Panc1 (cell line): ENCODE results near the gene ATP11A. TPM values are rescaled to one million over a fixed set of nuclear protein-coding genes. Genes with fewer than 3 reads are reported as not detected.

ENCODE experiments used
- ATAC-seq: fragments of 200-7000 bp; cut with Tn5 transposase; 2 replicates; pipeline ENCODE4 v1.9.1; 2020; ENCODE audit warnings: mild to moderate bottlenecking, moderate library complexity
- BruUV-seq: library from RNA; stranded (reverse); fragments of 400-500 nt; replicated peaks from 2 replicates; lab custom pipeline; 2021; lab: Mats Ljungman, UMichigan
- CTCF ChIA-PET: fragments of 300-600 bp; sonication (Branson Sonifier 250); formaldehyde crosslinking; loops from one replicate; lab custom pipeline; 2022; ENCODE audit warnings: antibody characterized with exemption; lab: Charles Lee
- POLR2A ChIA-PET: fragments of 300-600 bp; sonication (Branson Sonifier 250); formaldehyde crosslinking; loops from one replicate; lab custom pipeline; 2022; ENCODE audit warnings: antibody characterized with exemption; lab: Charles Lee
- DNase-seq: peaks from one replicate; pipeline ENCODE4 v3.0.0-alpha.2; 2010; ENCODE audit warnings: low read depth, low spot score
- H3K27ac ChIP-seq: 2 replicates; pipeline ENCODE4 v1.5.1; 2011; ENCODE audit warnings: mild to moderate bottlenecking, low read length, inconsistent platforms
- H3K27me3 ChIP-seq: fragments of 200-500 bp; sonication (Bioruptor generic); 2 replicates; pipeline ENCODE4 v1.6.0; 2014; ENCODE audit warnings: low read length, inconsistent platforms; ENCODE audit not compliant: control insufficient read depth, insufficient read depth
- H3K36me3 ChIP-seq: fragments of 200-500 bp; sonication (Bioruptor generic); 2 replicates; pipeline ENCODE4 v1.5.1; 2014; ENCODE audit warnings: inconsistent platforms, mild to moderate bottlenecking, low read length, moderate library complexity; ENCODE audit not compliant: control insufficient read depth, insufficient read depth
- H3K4me1 ChIP-seq: 2 replicates; pipeline ENCODE4 v1.5.1; 2011; ENCODE audit warnings: inconsistent platforms, mild to moderate bottlenecking, low read length, moderate library complexity; ENCODE audit not compliant: control insufficient read depth, insufficient read depth
- H3K4me3 ChIP-seq, 2 experiments: 2 replicates each; pipeline ENCODE4 v1.5.1; 2011 to 2012; ENCODE audit warnings: low read depth in 2 of 2, low read length in 2 of 2, mild to moderate bottlenecking in 2 of 2, inconsistent platforms in 1 of 2, moderate library complexity in 1 of 2
- H3K9me3 ChIP-seq: fragments of 200-500 bp; sonication (Bioruptor generic); 2 replicates; pipeline ENCODE4 v1.5.1; 2014; ENCODE audit warnings: low read depth, mild to moderate bottlenecking, inconsistent platforms, low read length, moderate library complexity; ENCODE audit not compliant: control insufficient read depth, insufficient read depth
- POLR2AphosphoS5 ChIP-seq: IDR thresholded peaks from 2 replicates; pipeline ENCODE4 v1.6.1; 2012; ENCODE audit warnings: mild to moderate bottlenecking, low read depth, low read length, moderate library complexity
- SIN3A ChIP-seq: IDR thresholded peaks from 2 replicates; pipeline ENCODE4 v1.6.1; 2012; ENCODE audit warnings: low read depth, mild to moderate bottlenecking, low read length, moderate library complexity, borderline replicate concordance; ENCODE audit not compliant: insufficient read depth
- TCF7L2 ChIP-seq: IDR thresholded peaks from 2 replicates; pipeline ENCODE4 v1.6.1; 2011; ENCODE audit warnings: mild to moderate bottlenecking, low read depth, low read length, inconsistent platforms
- in situ Hi-C: cut with HindIII; loops from 2 replicates; pipeline ENCODE4 v1.10.0; 2016; ENCODE audit warnings: low sequenced_read_pairs, low pct_unique_long_range_greater_than_20kb
- intact Hi-C: fragments of 100-400 bp; cut with micrococcal nuclease; formaldehyde crosslinking; loops from one replicate; pipeline ENCODE4 v1.10.0; 2022; ENCODE audit not compliant: unreplicated experiment
- total RNA-seq: library from RNA; stranded (reverse); gene quantifications from one replicate; pipeline ENCODE4 v1.2.1, GENCODE V29; 2021; ENCODE audit not compliant: unreplicated experiment
- TF ChIP-seq, protein P1 (sequence below): fragments of 450-650 bp; IDR thresholded peaks from 2 replicates; pipeline ENCODE4 v1.5.1; 2017; ENCODE audit warnings: mild to moderate bottlenecking
- TF ChIP-seq, protein P2 (sequence below), 2 experiments: IDR thresholded peaks; 2 replicates each; pipeline ENCODE4 v1.6.1; 2011 to 2012; ENCODE audit warnings: low read depth in 2 of 2, control low read depth in 1 of 2, low read length in 1 of 2, mild to moderate bottlenecking in 1 of 2, moderate library complexity in 1 of 2; ENCODE audit not compliant: insufficient read depth in 1 of 2

Gene ATP11A
- total RNA-seq, 1 experiment from 2014 or later, result 85.8 TPM

DNA sequence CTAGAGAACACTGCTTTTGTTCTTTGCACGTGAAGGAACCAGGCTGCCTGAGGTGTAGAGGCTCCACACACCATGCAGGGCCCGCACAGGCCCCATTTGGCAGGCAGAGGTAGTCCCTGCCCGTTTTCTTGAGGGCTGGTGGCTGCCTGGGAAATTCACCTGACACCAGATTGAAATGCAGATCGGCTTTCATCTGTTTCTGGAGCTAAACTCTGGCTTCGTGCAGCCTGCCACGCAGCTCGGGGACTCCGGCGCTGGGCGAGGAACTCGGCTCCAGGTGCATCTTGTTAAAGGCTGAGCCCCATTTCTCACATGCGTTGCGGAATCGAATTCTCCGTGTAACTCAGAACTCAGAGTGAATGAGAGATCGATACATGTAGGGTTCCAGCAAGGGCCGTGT is 37.7 kb downstream of the ATP11A start:
- no peaks in the 10 kb centered on the region for H3K36me3 ChIP-seq
- no peak overlapping the region; the same call in 1 of the 2 replicates for H3K27ac ChIP-seq
- intact Hi-C loops (no loop called here), in situ Hi-C loops (no loop called here)
- no TSS peak for BruUV-seq
- ChIA-PET POLR2A (no interaction called here), CTCF (no interaction called here)
- no peaks in the 10 kb centered on the region for H3K9me3 ChIP-seq
- no peaks in the 10 kb centered on the region for H3K27me3 ChIP-seq
- H3K4me3 ChIP-seq, result no peak overlapping the region
- H3K4me1 ChIP-seq, result peaks cover 46% of the 10 kb centered on the region
- ATAC-seq (no peak), DNase-seq (no peak)
- no peak for TF ChIP-seq SIN3A
- TF ChIP-seq POLR2AphosphoS5, result no peak
- TF ChIP-seq, protein P1, sequence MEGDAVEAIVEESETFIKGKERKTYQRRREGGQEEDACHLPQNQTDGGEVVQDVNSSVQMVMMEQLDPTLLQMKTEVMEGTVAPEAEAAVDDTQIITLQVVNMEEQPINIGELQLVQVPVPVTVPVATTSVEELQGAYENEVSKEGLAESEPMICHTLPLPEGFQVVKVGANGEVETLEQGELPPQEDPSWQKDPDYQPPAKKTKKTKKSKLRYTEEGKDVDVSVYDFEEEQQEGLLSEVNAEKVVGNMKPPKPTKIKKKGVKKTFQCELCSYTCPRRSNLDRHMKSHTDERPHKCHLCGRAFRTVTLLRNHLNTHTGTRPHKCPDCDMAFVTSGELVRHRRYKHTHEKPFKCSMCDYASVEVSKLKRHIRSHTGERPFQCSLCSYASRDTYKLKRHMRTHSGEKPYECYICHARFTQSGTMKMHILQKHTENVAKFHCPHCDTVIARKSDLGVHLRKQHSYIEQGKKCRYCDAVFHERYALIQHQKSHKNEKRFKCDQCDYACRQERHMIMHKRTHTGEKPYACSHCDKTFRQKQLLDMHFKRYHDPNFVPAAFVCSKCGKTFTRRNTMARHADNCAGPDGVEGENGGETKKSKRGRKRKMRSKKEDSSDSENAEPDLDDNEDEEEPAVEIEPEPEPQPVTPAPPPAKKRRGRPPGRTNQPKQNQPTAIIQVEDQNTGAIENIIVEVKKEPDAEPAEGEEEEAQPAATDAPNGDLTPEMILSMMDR, result no peak
- TF ChIP-seq, protein P2, sequence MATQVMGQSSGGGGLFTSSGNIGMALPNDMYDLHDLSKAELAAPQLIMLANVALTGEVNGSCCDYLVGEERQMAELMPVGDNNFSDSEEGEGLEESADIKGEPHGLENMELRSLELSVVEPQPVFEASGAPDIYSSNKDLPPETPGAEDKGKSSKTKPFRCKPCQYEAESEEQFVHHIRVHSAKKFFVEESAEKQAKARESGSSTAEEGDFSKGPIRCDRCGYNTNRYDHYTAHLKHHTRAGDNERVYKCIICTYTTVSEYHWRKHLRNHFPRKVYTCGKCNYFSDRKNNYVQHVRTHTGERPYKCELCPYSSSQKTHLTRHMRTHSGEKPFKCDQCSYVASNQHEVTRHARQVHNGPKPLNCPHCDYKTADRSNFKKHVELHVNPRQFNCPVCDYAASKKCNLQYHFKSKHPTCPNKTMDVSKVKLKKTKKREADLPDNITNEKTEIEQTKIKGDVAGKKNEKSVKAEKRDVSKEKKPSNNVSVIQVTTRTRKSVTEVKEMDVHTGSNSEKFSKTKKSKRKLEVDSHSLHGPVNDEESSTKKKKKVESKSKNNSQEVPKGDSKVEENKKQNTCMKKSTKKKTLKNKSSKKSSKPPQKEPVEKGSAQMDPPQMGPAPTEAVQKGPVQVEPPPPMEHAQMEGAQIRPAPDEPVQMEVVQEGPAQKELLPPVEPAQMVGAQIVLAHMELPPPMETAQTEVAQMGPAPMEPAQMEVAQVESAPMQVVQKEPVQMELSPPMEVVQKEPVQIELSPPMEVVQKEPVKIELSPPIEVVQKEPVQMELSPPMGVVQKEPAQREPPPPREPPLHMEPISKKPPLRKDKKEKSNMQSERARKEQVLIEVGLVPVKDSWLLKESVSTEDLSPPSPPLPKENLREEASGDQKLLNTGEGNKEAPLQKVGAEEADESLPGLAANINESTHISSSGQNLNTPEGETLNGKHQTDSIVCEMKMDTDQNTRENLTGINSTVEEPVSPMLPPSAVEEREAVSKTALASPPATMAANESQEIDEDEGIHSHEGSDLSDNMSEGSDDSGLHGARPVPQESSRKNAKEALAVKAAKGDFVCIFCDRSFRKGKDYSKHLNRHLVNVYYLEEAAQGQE (IDR thresholded peaks at IDR 0.05; ENCODE audit: insufficient read depth in 1 of 2, low read depth in 2 of 2, low read length in 1 of 2), result no peak
- TF ChIP-seq TCF7L2, result no peak

DNA sequence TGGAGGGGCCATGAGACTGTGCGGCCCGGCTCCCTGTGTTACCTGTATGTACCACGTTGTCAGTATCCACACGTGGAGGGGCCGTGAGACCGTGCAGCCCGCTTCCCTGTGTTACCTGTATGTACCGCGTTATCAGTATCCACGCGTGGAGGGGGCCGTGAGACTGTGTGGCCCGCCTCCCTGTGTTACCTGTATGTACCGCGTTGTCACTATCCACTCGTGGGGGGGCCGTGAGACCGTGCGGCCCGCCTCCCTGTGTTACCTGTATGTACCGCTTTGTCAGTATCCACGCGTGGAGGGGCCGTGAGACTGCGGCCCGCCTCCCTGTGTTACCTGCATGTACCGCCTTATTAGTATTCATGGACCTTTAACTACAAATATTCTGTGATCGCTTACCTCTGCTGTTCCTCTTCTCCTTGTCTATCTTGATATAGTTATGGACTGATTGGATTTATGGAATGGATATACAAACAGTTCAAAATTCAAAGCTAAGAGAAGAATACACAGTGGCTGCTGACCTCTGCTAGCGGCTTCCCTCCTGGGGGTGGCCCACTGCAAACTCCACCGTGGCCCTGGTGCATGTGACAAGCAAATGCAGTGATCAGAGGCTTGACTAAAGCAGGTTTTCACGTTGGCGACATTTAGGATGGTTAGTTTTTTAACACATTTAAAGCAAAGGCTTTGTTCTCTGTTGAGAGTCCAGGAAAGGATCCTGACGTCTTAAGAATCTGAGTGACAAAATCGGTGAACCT is 38.7 kb downstream of the ATP11A start:
- Histone ChIP-seq H3K27me3 (no peaks in the 10 kb centered on the region), H3K9me3 (no peaks in the 10 kb centered on the region), H3K4me3 (no peak overlapping the region), H3K36me3 (no peaks in the 10 kb centered on the region), H3K27ac (no peak overlapping the region), H3K4me1 (peaks cover 50% of the 10 kb centered on the region)
- BruUV-seq, result no TSS peak
- ATAC-seq (no peak), DNase-seq (no peak)
- CTCF ChIA-PET, result no interaction called here
- intact Hi-C loops, result no loop called here
- in situ Hi-C loops, result no loop called here
- POLR2A ChIA-PET, result no interaction called here
- TF ChIP-seq TCF7L2, result no peak

DNA sequence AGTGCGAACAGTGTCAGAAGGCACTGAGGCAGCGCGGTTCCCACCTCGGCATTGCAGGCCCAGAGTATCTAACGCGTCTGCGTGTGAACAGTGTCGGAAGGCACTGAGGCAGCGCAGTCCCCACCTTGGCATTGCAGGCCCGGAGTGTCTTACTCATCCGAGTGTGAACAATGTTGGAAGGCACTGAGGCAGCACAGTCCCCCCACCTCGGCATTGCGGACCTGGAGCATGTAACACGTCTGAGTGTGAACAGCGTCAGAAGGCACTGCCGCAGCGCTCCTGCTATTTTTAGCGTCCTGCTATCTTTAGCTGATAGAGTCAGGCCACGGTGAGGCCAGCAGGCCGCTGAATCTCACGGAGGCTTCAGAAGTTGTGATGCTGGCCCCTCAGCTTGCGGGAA is 39.6 kb downstream of the ATP11A start:
- H3K27ac ChIP-seq, result no peak overlapping the region
- no TSS peak for BruUV-seq
- peaks cover 44% of the 10 kb centered on the region for H3K4me1 ChIP-seq
- no peaks in the 10 kb centered on the region for H3K36me3 ChIP-seq
- no peaks in the 10 kb centered on the region for H3K27me3 ChIP-seq
- in situ Hi-C loops, result no loop called here
- no peak overlapping the region for H3K4me3 ChIP-seq
- H3K9me3 ChIP-seq, result no peaks in the 10 kb centered on the region
- POLR2A ChIA-PET, result no interaction called here
- TF ChIP-seq, protein P2 (IDR thresholded peaks at IDR 0.05; ENCODE audit: insufficient read depth in 1 of 2, low read depth in 2 of 2, low read length in 1 of 2), result no peak
- no peak for TF ChIP-seq TCF7L2
- TF ChIP-seq, protein P1, result no peak
- no peak for TF ChIP-seq POLR2AphosphoS5
- no peak for TF ChIP-seq SIN3A
- ATAC-seq (no peak), DNase-seq (no peak)
- CTCF ChIA-PET, result no interaction called here
- intact Hi-C loops, result no loop called here
